ENCODE results near the gene ACOXL.

The ACOXL gene

GRCh38 chr2:111148225-111148873, 416.0 kb downstream of the ACOXL start:
- Histone ChIP-seq H3K79me2 (ENCODE audit: insufficient read depth, low read length) (no peaks in the 10 kb centered on the region; the same call in 1 of the 2 replicates), H3K4me2 (ENCODE audit: low read depth, low read length, poor library complexity, severe bottlenecking) (no peak overlapping the region), H3K27me3 (ENCODE audit: low read length) (no peaks in the 10 kb centered on the region), H3K36me3 (ENCODE audit: low read length) (peaks cover 5% of the 10 kb centered on the region; the same call in 1 of the 2 replicates), H3K9me2 (replicated peaks; ENCODE audit: insufficient read depth, low read length) (no peaks in the 10 kb centered on the region), H3K9ac (ENCODE audit: low read length) (no peak overlapping the region), H4K20me1 (ENCODE audit: low read depth, low read length) (no peaks in the 10 kb centered on the region), H3F3A (ENCODE audit: insufficient read depth) (no peaks in the 10 kb centered on the region), H3K27ac (ENCODE audit: low read depth, low read length) (no peak overlapping the region), H3K4me3 (ENCODE audit: insufficient read depth, low read length, poor library complexity, severe bottlenecking) (no peak overlapping the region), H2AFZ (ENCODE audit: low read depth, low read length, severe bottlenecking) (no peak overlapping the region), H3K9me3 (ENCODE audit: insufficient read depth, low read length) (no peaks in the 10 kb centered on the region)
- TF ChIP-seq CTCF (IDR thresholded peaks at IDR 0.05; ENCODE audit: insufficient read depth, low read length, poor library complexity, severe bottlenecking) (no peak), EZH2phosphoT487 (conservative IDR thresholded peaks at IDR 0.05; ENCODE audit: low read length) (no peak)

GRCh38 chr2:111148925-111149324, 416.6 kb downstream of the ACOXL start:
- Histone ChIP-seq H3F3A (ENCODE audit: insufficient read depth) (no peaks in the 10 kb centered on the region), H3K36me3 (ENCODE audit: low read length) (peaks cover 5% of the 10 kb centered on the region; the same call in 1 of the 2 replicates), H3K27me3 (ENCODE audit: low read length) (no peaks in the 10 kb centered on the region), H3K79me2 (ENCODE audit: insufficient read depth, low read length) (no peaks in the 10 kb centered on the region; the same call in 1 of the 2 replicates), H2AFZ (ENCODE audit: low read depth, low read length, severe bottlenecking) (no peak overlapping the region), H3K4me2 (ENCODE audit: low read depth, low read length, poor library complexity, severe bottlenecking) (no peak overlapping the region), H3K9ac (ENCODE audit: low read length) (no peak overlapping the region), H4K20me1 (ENCODE audit: low read depth, low read length) (no peaks in the 10 kb centered on the region), H3K9me3 (ENCODE audit: insufficient read depth, low read length) (no peaks in the 10 kb centered on the region), H3K4me3 (ENCODE audit: insufficient read depth, low read length, poor library complexity, severe bottlenecking) (no peak overlapping the region), H3K27ac (ENCODE audit: low read depth, low read length) (no peak overlapping the region), H3K9me2 (replicated peaks; ENCODE audit: insufficient read depth, low read length) (no peaks in the 10 kb centered on the region)
- TF ChIP-seq CTCF (IDR thresholded peaks at IDR 0.05; ENCODE audit: insufficient read depth, low read length, poor library complexity, severe bottlenecking) = no peak
- no peak for TF ChIP-seq EZH2phosphoT487 (conservative IDR thresholded peaks at IDR 0.05; ENCODE audit: low read length)

DNA sequence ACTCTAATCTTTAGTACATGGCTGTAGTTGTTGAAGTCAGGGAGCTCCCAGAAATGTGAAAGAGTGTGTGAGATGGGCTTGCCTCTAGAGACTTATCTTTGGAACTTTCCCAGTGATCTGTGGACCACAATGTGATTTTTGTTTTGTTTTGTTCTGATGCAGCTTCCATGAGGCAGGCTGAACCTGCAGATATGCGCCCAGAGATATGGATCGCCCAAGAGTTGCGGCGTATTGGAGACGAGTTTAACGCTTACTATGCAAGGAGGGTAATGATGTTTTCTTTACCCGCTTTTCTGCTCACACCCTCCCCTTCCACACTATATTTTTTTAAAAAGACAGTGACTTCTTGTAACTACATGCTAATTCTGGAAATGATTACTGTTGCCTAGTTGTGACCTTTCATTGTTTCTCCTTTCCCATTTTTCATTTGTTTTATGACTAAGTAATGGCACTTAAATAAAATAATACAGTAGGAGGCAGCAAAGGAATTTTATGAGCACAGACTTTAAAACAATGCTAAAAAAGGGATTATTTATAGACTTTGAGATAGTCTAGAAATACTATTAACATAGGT, 417.6 kb downstream of the ACOXL start:
- no peak overlapping the region for H3K4me2 ChIP-seq (ENCODE audit: low read depth, low read length, poor library complexity, severe bottlenecking)
- H4K20me1 ChIP-seq (ENCODE audit: low read depth, low read length) = no peaks in the 10 kb centered on the region; the same call in 1 of the 2 replicates
- H3K4me3 ChIP-seq (ENCODE audit: insufficient read depth, low read length, poor library complexity, severe bottlenecking) = no peak overlapping the region
- no peaks in the 10 kb centered on the region for H3K9me3 ChIP-seq (ENCODE audit: insufficient read depth, low read length)
- H3K27ac ChIP-seq (ENCODE audit: low read depth, low read length) = no peak overlapping the region
- H3K36me3 ChIP-seq (ENCODE audit: low read length) = peaks cover 5% of the 10 kb centered on the region; the same call in 1 of the 2 replicates
- no peaks in the 10 kb centered on the region for H3K27me3 ChIP-seq (ENCODE audit: low read length)
- TF ChIP-seq EZH2phosphoT487 (conservative IDR thresholded peaks at IDR 0.05; ENCODE audit: low read length) (no peak), CTCF (IDR thresholded peaks at IDR 0.05; ENCODE audit: insufficient read depth, low read length, poor library complexity, severe bottlenecking) (no peak)
- no peaks in the 10 kb centered on the region for H3F3A ChIP-seq (ENCODE audit: insufficient read depth)
- no peaks in the 10 kb centered on the region for H3K9me2 ChIP-seq (replicated peaks; ENCODE audit: insufficient read depth, low read length)
- no peaks in the 10 kb centered on the region; the same call in 1 of the 2 replicates for H3K79me2 ChIP-seq (ENCODE audit: insufficient read depth, low read length)
- H2AFZ ChIP-seq (ENCODE audit: low read depth, low read length, severe bottlenecking) = no peak overlapping the region
- H3K9ac ChIP-seq (ENCODE audit: low read length) = no peak overlapping the region
